HG02798 (cell line): ENCODE results near the gene SLC37A1.
"Not testable (repeated sequence)": the region's sequence is repeated elsewhere in the genome, so short reads cannot be mapped to it uniquely, and the experiment has no call there.

Experiments
- ATAC-seq: cut with Tn5 transposase; IDR thresholded peaks from one replicate; pipeline ENCODE4 v1.9.1; 2021; ENCODE audit warnings: mild to moderate bottlenecking; ENCODE audit not compliant: unreplicated experiment, poor library complexity

Gene SLC37A1

GRCh38 chr21:42601656-42602055 lies 88.0 kb downstream of the SLC37A1 start:
- no peak for ATAC-seq

- no peak for ATAC-seq
These were observed 93.5 kb downstream of the SLC37A1 start for GRCh38 chr21:42607102-42607501.

GRCh38 chr21:42607525-42608102 lies 94.0 kb downstream of the SLC37A1 start:
- ATAC-seq = no peak

GRCh38 chr21:42608446-42608845 lies 94.8 kb downstream of the SLC37A1 start:
- no peak for ATAC-seq

- ATAC-seq = no peak
These were observed 96.2 kb downstream of the SLC37A1 start for GRCh38 chr21:42609811-42610210.

- no peak for ATAC-seq
These were observed 98.2 kb downstream of the SLC37A1 start for GRCh38 chr21:42611852-42612251.

GRCh38 chr21:42612390-42612789 lies 98.7 kb downstream of the SLC37A1 start:
- no peak for ATAC-seq

GRCh38 chr21:42613756-42614155 lies 100.1 kb downstream of the SLC37A1 start:
- ATAC-seq = no peak

- ATAC-seq = no peak
These were observed 100.7 kb downstream of the SLC37A1 start for GRCh38 chr21:42614396-42614795.

GRCh38 chr21:42614811-42615351 lies 101.2 kb downstream of the SLC37A1 start:
- ATAC-seq = no peak

- not testable (repeated sequence) for ATAC-seq
These were observed 101.7 kb downstream of the SLC37A1 start for GRCh38 chr21:42615377-42615776.

GRCh38 chr21:42615924-42616323 lies 102.3 kb downstream of the SLC37A1 start:
- no peak for ATAC-seq

GRCh38 chr21:42616446-42616845 lies 102.8 kb downstream of the SLC37A1 start:
- ATAC-seq = no peak

GRCh38 chr21:42616941-42617340 lies 103.3 kb downstream of the SLC37A1 start:
- ATAC-seq = no peak

GRCh38 chr21:42617486-42617885 lies 103.8 kb downstream of the SLC37A1 start:
- no peak for ATAC-seq

- ATAC-seq = no peak
These were observed 105.1 kb downstream of the SLC37A1 start for GRCh38 chr21:42618707-42619102.

GRCh38 chr21:42619166-42619565 lies 105.5 kb downstream of the SLC37A1 start:
- ATAC-seq = no peak

GRCh38 chr21:42619841-42620240 lies 106.2 kb downstream of the SLC37A1 start:
- no peak for ATAC-seq

GRCh38 chr21:42621166-42621818 lies 107.6 kb downstream of the SLC37A1 start:
- ATAC-seq = no peak

- ATAC-seq = no peak
These were observed 108.1 kb downstream of the SLC37A1 start for GRCh38 chr21:42621819-42622177.

- no peak for ATAC-seq
These were observed 108.6 kb downstream of the SLC37A1 start for GRCh38 chr21:42622284-42622683.

GRCh38 chr21:42623694-42624093 lies 110.0 kb downstream of the SLC37A1 start:
- no peak for ATAC-seq
